Measurements from ENCODE around the gene PDC.
"Not testable (repeated sequence)": the region's sequence is repeated elsewhere in the genome, so short reads cannot be mapped to it uniquely, and the experiment has no call there.

Gene PDC

DNA sequence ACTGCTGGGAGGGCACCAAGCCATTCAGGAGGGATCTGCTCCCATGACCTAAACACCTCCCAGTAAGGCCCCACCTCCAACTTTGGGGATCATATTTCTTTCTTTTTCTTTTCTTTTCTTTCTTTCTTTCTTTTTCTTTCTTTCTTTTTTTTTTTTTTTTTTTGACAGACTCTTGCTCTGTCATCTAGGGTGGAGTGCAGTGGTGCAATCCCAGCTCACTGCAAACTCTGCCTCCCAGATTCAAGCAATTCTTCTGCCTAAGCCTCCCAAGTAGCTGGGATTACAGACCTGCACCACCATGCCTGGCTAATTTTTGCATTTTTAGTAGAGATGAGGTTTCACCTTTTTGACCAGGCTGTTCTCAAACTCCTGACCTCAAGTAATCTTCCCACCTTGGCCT, 4.6 kb upstream of the PDC start:
- DNase-seq: not testable (repeated sequence)

DNA sequence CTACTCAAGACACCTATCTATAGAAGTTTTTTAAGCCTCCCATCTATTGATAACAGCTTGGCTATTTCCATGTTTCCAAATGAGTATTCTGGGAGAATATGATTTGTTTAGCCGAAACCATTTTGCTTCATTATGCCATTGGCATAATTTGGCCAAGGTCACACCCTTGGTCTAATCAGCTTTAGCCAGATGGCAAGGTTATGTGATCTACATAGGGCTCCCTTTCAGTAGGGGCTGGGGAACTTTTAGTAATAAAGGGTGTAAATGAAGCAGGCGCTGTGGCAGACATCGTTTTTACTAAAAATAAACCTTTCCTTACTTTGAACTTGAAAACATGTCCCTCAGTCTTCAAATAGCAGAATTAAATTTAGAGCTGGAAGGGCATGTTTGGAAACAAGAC, 3.0 kb upstream of the PDC start:
- no peak for DNase-seq

DNA sequence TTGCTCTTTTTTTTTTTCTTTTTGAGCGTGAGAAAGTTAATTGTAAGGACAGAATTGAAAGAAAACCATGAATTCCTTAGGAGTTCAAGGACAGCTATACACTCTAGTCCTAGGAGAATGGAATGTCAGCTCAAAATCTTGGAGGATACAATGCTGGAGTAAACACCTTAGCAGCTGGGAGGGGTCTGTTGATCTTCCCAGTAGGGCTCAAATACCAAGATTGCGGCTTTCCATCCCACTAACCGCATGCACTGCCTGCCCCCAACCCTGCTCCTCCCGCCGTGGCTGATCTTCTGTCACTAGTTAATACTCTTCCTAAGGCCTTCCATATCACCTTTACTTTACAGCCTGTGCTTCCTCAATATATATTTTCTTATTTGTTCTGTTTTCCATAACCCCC, 2.6 kb upstream of the PDC start:
- no peak for DNase-seq

DNA sequence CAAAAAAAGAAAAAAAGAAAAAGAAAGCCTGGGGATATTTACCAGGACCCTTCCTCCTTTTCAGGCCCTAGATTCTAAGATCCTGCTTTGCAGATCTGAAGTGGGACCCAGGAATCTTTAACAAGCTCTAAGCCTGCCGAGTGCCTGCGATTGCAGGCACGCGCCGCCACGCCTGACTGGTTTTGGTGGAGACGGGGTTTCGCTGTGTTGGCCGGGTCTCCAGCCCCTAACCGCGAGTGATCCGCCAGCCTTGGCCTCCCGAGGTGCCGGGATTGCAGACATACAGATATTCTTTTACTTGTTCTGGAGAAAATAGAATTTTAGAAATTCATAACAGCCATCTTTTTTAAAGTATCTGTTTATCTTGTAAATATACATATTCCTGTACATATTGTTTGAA, 1.8 kb downstream of the PDC start:
- not testable (repeated sequence) for DNase-seq

DNA sequence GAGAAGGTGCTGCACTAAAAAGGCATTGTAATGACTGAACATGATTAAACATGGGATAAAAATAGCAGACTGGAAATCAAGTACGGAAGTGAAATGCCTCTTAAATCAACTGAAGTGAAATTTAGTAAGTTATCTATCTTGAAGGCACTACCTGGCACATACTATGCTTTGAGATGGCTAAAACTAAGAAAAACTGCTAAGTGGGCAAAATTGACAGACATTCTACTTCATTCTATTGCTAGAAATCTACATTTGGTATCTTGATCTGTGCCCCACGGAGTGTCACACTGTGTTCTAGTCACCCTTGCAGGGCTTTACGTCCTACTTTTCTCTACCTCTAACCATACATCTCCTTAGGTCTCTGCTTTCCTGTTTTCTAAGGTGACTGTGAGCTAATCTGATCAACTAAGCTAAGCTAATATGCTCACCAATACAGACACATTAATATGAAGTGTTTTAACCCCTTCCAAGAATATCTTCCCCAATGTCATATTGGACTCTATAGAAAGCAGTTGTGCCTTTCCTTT, 4.1 kb downstream of the PDC start:
- no peak for DNase-seq

DNA sequence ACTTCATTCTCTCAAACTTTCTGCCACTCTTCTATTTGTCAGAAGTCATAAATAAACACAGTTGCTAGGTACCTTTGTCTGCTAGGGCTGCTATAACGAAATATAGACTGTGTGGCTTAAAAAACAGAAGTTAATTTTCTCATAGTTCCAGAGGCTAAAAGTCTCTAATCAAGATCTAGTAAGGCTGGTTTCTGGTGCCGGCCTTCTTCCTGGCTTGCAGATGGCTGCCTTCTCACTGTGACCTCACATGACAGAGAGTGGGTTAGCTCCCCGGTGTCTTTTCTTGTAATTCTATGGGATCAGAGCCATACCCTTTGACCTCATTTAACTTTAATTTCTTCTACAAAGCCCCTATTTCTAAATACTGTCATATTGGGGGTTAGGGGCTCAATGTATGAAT, 5.9 kb downstream of the PDC start:
- DNase-seq: no peak

DNA sequence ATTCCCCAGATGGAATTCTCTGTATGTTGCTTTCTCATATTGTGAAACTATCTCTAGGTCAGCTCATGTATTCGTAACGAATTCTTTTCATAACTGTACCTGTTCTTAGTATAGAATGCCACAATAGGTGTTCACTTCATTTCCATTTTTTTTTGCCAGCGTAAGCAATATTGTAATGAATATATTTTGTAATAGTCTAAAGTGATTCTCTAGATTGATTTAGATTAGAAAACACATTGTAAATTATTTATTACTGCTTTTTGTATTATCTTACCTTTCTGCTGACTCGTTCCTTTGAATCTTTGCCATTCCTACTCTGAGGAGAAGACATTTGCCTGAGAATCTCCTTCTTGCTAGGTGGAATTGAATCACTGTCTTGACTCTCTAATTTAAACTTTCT, 14.8 kb downstream of the PDC start:
- DNase-seq: no peak

DNA sequence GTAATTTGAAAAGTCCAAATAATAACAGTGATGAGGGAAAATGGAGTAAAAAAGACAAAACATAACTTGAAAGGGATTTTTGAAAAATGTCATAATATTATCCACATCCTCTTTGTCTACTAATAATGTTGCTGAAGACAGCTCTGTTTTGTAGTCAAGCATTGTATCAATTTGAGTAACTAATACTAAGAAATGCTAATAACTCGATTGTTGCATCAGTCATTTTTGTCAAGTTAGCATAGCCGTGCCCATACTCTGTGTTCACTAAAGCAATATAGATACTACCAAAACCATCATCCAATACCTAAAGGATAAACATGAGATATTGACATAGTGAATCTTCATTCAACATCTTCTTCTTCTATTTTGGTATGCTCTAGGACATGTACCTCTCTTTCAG, 17.3 kb downstream of the PDC start:
- DNase-seq: no peak

DNA sequence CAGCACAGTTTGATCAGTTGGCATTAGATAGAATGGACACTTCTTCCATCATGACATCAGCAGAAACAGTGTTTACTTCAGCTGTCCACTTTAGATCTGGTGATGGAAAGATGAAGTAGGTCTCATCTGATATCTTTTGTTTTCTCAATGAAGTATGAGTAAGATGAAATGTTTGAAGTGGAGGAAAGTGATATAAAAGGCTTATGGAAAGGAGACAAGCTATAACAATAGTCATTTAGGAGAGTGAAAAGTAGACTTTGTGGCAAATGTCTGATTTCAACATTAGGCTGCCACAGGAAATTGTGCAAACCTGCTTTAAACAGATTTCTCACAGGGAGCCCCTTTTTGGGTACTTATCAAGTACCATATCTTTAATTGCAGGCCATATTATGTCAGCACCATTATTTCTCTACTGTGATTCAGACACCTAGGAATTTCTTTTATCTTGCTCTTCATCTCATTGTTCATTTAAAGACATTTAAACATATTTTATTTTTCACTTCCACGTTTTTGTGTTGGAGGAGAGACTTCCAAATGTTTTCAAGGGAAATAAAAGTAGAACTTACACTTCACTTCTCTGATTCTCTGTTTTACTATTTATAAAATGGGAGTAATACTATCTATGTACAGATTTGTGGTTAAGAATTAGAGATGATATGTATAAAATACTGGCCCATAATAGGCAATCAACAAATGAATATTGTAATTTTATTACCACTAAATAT, 18.1 kb downstream of the PDC start:
- no peak for DNase-seq

DNA sequence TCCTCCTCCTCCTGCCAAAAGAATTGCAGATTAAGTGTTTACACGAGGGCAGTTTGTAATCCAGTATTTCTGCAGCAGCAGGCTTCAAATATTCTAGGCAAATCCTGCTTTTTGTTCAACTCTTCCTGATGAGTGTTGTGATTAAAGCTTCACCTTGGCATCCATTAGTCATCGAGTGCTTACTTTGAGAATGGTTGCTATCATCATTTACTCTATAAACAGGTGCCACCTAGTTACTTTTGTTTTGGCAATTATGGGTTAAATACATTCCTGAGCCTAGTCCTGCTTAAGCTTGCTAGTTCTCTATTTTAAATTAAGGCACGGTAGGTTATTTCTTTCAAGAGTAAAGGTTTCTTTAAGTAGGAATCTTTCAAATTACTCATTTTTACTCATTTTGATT, 20.3 kb downstream of the PDC start:
- no peak for DNase-seq

DNA sequence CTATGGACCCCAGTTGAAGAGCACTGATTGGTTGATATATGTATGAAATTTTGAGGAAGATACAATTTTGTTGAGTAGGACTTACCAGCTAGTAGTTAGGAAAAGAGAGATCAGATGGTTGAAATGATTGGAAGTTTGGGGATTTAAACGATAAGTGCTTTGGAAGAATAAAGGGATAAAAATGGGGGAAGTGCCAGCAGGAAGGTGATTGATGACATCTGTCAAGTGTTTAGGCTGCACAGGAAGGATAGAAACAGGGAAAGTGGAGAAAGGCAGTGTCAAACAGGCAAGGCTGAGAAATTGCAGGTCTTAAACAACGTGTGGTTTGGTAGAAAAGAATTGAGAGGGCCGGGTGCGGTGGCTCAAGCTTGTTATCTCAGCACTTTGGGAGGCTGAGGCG, 22.3 kb downstream of the PDC start:
- peak; percentile 2 to 32 for DNase-seq

DNA sequence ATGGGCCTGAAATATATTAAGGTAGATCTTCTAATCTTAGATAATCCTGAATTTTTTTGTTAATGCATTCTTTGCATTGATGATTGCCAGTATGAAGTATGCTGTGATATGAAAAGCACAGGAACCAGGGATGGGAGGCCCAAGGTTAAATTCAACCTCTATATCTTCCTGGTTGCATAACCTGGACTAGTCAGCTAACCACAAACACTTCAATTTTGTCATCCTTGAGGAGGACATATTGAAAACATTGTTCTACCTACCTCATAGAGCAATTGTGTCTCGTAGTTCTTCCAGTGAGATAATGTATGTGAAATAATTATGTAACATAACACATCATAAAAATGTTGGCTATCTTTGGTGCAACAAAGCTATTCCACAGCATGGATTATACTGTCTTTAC, 25.6 kb downstream of the PDC start:
- DNase-seq: no peak

DNA sequence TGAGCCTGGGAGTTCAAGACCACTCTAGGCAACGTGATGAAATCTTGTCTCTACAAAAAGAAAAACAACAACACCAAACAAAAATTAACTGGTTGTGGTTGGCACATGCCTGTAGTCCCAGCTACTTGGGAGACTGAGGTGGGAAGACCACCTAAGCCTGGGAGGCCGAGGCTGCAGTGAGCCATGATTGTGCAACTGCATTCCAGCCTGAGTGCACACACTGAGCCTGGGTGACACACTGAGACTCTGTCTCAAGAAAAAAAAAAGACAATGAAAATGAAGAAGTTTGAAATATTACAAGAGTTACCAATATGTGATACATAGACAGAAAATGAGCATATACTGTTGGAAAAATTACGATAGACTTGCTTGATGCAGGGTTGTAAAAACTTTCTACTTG, 31.9 kb downstream of the PDC start:
- no peak for DNase-seq

DNA sequence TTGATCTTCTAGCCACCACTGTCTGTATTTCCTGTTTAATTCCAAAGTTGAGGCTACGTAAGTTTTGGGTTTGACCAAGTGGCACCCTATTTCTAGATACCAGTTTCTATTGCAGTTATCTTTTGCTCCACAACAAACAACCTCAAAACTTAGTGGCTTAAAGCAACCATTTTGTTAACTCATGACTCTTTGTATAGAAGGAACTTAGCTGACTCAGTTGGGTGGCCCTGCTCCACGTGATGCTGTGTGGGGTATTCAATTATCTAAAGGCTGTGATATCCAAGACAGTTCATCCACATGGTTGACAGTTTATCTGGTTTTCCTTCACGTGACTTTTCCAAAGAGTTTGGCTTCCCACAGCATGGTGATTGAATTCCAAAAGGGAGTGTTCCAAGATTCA, 34.8 kb downstream of the PDC start:
- DNase-seq: no peak

DNA sequence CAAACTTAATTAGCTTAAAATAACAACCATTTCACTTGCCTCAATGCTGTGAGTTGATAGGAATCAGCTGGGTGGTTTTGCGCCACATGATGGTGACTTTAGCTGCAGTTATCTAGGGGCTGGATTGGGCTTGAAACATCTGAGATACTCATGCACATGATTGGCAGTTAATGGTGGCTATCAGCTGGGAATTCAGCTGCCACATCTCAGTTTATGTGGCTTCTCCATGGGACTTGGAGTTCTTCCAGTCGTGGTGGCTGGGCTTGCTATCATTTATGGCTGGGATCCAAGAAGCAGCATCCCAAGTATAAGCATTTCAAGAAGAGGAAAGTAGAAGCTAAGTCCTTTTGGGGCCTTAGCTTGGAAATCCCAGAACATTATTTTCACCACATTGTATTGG, 36.4 kb downstream of the PDC start:
- no peak for DNase-seq

DNA sequence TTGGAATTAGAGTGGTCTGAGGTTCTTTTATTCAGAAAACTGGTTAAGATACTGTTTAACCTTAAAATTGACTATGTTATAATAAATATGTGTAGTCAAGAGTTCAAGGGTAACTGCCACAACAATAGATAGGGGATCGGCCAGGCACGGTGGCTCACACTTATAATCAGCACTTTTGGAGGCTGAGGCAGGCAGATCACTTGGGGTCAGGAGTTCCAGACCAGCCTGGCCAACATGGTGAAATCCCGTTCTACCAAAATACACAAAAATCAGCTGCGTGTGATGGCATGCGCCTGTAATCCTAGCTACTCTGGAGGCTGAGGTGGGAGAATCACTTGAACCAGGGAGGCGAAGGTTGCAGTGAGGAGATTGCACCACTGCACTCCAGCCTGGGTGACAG, 39.5 kb downstream of the PDC start:
- no peak for DNase-seq

DNA sequence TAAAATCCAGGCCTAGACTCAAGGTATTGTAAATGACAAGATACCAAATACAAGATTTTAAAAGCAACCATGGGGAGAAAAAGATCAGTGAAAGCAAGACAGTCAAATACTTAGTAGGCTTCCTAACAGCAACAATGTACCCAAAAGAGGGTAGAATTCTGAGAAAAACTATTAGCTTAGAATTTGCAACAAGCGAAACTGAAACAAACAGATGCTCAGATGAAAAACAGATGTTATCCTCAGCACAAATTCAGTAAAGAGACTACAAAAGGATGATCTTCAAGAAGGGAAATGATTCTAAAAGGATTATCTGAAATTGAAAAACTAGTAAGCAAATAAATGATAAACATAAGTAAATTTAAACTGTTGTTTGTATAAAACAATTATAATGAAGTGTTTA, 40.0 kb downstream of the PDC start:
- DNase-seq: no peak

DNA sequence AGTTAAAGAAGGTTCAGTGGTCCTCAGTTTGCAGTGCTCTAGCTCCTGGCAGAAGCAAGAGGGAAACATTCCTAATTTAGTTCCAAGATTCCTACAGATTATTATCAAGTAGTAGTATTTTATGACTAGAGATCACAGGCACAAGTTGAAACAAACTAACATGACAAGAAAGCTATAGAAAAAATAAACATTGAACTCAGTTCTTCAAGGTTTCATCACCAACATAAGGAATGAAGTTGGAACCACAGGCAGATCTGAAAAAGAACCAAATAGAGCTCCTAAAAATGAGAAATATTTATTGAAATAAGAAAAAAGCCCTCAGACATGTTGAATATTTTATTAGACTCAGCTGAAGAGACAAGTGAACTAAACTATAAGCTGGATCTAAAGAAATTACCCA, 40.6 kb downstream of the PDC start:
- DNase-seq: no peak

DNA sequence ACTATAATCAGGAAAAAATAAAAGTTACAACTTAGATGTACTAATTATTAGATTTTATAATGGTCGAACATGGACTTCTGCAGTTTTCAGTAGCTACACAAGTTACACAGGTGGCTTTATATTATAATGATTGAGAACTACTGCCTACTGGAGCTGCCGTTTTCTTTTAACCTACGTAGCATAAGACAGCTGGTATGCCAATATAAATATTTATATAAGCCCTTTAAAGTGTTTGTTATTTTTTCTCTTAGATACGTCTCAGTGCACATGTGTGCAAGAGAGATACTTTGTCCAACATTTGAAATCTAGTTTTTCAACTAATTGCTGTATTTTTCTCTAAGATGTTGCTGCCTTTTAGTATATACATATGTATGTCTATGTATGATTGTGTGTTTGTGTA, 42.4 kb downstream of the PDC start:
- DNase-seq: no peak

DNA sequence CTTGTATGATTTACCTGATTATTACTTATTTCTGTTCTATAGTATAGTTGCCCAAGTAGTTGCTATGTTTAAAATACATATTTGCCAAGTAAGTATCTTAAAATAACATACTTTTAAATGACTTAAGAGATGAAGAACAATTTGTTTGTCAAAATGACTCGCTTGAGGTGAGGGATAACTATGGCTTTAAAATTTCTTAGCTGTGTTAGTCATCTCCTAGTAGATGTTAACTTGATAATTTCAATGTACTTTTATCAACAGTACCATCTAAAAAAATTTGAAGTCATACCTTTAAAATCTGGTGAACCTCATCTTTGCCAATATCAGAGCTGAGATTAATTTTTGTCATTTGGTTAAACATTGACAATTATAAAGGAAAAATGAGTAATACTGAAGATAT, 47.6 kb downstream of the PDC start:
- DNase-seq: no peak

DNA sequence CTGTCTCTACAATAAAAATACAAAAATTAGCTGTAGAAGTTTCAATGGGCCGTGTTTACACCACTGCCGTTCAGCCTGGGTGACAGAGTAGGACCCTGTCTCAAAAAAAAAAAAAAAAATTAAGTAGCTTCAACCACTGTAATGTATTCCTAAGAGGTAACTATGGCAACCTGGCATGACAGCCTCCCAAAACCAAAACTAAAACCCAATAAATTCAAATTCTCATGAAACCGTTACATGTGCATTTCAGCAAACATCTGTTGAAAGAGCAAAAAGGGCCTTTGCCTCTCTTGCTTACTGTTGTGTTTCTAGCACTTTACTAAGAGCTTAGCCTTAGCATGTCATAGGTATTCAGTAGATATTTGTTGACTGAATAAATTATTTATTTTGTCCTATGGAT, 51.8 kb downstream of the PDC start:
- DNase-seq: no peak

DNA sequence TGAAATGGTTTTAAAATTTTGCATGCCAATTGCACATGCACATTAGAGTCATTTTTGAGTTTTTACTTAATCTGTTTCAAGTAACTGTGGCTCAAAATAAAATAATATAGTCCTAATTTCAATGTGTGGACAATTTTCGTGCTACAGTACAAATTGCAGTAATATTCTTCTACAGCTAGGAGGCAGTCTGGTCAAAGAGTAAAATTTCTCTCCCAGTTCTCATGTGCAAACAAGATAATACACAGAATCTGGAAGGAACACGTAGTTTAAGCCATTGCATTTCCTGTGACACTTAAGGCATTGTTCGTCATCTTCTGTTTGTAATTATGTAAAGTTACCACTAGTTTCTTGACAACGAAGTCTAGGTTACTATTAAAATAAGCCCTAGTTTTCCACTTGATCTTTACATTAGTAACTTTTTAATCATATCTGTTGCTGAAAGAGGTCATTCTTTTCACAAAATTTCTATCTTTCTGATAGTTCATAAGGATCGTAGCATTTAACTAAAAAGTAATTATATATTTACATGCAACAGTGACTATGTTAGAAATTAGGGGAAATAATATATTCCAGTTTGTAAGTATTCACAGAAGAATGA, 56.4 kb downstream of the PDC start:
- DNase-seq: peak; percentile 8 to 63

DNA sequence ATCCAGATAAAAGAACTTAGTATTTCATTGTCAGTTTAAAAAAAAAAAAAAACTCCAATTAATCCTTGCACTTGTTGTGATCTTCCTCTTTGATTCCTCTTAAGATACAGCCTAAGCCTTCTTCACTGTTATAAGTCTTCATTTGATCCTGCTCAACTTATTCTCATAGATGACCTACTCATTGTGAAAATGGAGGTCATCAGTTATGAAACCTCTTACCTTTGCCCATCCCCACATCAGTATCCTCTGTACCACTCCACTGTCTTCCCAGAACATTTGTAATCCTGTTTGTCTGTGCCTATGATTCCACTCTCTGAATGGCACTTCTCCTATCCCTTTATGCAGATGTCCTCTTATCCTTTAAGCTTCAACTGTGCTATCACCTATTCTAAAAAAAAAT, 57.3 kb downstream of the PDC start:
- DNase-seq: peak in 1 of 2 experiments; percentile 23

DNA sequence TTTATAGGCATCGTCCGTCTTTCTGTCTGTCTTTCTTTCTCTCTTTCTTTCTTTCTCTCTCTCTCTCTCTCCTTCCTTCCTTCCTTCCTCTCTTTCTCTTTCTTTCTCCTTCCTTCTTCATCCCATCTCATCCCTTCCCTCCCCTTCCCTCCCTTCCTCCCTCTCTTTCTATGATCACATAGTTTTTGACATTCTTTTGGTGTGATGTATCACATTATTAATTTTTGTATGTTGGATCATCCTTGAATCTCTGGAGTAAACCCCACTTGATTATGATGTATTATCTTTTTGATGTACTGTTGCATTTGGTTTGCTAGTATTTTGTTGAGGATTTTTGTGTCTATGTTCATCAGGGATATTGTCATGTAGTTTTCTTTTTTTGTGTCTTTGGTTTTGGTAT, 59.5 kb downstream of the PDC start:
- DNase-seq: not testable (repeated sequence)

All from NCI-H524 (cell line).